Activated CD4-positive, alpha-beta T cell treated with anti-CD3 and anti-CD28 coated beads, Interleukin-2, amount 10 ng/mL, durations not matched to agents 7 days and 5 days (primary cell): ENCODE results near the gene KCND1. TPM values are rescaled to one million over a fixed set of nuclear protein-coding genes. Genes with fewer than 3 reads are reported as not detected.

ENCODE experiments used
- CTCF ChIA-PET: fragments of 350-600 bp; sonication (Branson Sonifier 250); formaldehyde crosslinking; loops from one replicate; lab custom pipeline; 2021; ENCODE audit warnings: antibody characterized with exemption; lab: Charles Lee
- POLR2A ChIA-PET: fragments of 350-600 bp; sonication (Branson Sonifier 250); formaldehyde crosslinking; loops from one replicate; lab custom pipeline; 2021; ENCODE audit warnings: antibody characterized with exemption; lab: Charles Lee
- DNase-seq: peaks from one replicate; pipeline ENCODE4 v3.0.0-alpha.2; 2020
- H3K27ac Mint-ChIP-seq: one replicate; pipeline ENCODE4 v1.8.0; 2021; ENCODE audit warnings: mild to moderate bottlenecking, moderate library complexity, mixed read lengths
- H3K27me3 Mint-ChIP-seq: one replicate; pipeline ENCODE4 v1.8.0; 2021; ENCODE audit warnings: mixed read lengths
- H3K36me3 Mint-ChIP-seq: one replicate; pipeline ENCODE4 v1.8.0; 2021; ENCODE audit warnings: low read depth, mixed read lengths
- H3K4me1 Mint-ChIP-seq: one replicate; pipeline ENCODE4 v1.8.0; 2021; ENCODE audit warnings: mixed read lengths
- H3K4me3 Mint-ChIP-seq: one replicate; pipeline ENCODE4 v1.8.0; 2021; ENCODE audit warnings: mild to moderate bottlenecking, moderate library complexity, mixed read lengths
- H3K9me3 Mint-ChIP-seq: one replicate; pipeline ENCODE4 v1.8.0; 2021; ENCODE audit warnings: mixed read lengths
- total RNA-seq, 2 experiments: library from RNA; stranded (reverse); gene quantifications; one replicate each; pipeline ENCODE4 v1.2.3, GENCODE V29; 2021

KCND1 gene
- total RNA-seq, 2 experiments from 2014 or later, result 2.9 to 3.6 TPM

DNA sequence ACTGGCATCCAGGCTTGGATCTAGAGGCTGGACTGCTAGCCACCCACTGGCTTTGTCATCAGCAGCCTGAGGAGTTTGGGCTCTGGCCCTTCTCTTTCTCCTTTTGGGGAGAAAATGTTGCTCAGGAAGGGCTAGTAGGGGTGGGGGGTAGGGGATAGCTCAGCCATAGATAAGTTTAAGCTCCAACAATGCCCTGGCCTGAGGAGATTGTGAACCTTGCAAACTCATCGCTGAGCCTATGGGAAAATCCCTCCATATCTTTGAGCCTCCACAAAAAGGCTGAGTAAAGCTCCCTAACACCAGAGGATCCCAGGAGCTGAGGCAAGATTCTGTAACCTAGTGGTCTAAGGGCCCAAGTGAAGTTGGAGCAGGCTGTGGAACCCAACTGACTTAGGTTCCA is 23.1 kb downstream of the KCND1 start:
- DNase-seq, result no peak
- CTCF ChIA-PET, result interaction anchor here (0.9 to 1.2 kb wide), 3 partner anchors 10 to 57 kb away, joined by 3 to 4 read pairs (median 3); partner anchors contain the start of genes PQBP1 and TIMM17B
- Mint-ChIP-seq H3K27me3 (no peaks in the 10 kb centered on the region), H3K4me1 (peaks cover 50% of the 10 kb centered on the region), H3K27ac (no peak overlapping the region), H3K36me3 (peaks cover 13% of the 10 kb centered on the region), H3K9me3 (no peaks in the 10 kb centered on the region), H3K4me3 (no peak overlapping the region)
- POLR2A ChIA-PET, result no interaction called here

DNA sequence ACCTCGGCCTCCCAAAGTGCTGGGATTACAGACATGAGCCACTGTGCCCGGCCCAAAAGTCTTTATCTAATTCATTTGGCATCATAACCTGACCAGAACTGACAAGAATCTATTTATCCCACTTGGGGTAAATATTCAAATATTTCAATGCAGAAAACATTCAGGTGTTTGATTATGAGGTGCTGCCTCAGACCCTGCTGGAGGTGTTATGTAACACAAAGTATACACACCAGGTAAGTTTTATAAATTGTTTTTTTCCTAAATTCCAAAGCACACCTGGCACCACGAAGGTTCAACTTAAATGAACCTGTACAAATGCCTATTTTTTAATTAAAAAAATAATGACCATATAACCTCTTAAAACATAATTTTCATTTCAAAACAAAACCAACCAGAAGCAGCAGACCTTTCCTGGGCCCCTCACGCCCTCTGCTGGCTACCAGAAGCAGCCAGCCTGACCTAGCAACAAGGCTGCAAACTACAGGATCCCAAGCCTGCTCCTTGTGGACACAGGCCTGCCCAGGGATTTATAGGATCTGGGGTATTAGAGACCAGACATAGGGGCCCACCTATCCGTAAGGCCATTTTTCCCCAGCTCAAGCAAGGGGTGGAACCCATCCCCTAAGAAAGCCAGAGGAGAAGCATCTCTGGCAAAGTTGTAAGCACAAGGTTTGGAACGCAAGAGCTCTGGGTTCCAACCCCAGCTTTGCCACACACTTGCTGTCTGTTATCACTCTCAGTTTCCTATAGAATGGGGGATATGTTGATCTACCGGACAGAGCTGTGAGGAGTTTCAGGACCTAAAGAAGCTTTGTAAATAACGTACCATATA is 25.9 kb downstream of the KCND1 start:
- H3K4me3 Mint-ChIP-seq, result no peak overlapping the region
- H3K27me3 Mint-ChIP-seq, result no peaks in the 10 kb centered on the region
- H3K36me3 Mint-ChIP-seq, result peaks cover 29% of the 10 kb centered on the region

DNA sequence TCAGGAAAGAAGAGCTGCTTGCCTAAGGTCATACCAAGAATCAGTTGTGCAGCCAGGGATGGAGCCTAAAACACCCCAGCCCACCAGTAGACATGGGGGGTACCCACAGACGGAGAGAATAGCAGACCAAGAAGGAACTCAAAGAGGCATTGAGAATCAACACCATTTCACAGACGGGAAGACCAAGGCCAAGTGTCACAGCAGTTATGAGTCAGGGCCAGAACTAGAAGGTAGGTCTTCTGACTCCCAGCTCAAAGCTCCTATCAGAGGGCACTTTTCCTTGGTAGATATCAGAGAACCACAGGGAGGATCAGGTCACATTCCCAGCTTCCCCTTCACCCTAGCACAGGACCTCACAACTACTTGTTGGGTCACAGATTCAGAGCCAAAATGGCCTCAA is 28.7 kb downstream of the KCND1 start:
- Mint-ChIP-seq H3K36me3 (peaks cover 38% of the 10 kb centered on the region), H3K27me3 (no peaks in the 10 kb centered on the region), H3K27ac (peak overlapping the region; percentile 85), H3K9me3 (no peaks in the 10 kb centered on the region), H3K4me1 (peaks cover 81% of the 10 kb centered on the region), H3K4me3 (no peak overlapping the region)
- no peak for DNase-seq
- ChIA-PET CTCF (interaction anchor here (0.8 to 2.0 kb wide), 2 partner anchors 13 to 295 kb away, joined by 3 to 4 read pairs; no protein-coding TSS in a partner anchor), POLR2A (interaction anchor here (1.0 kb wide), 1 partner anchor 31 kb away, joined by 3 read pairs; no protein-coding TSS in a partner anchor)

More for the DNA sequence above, 25.9 kb downstream of the KCND1 start:
- Mint-ChIP-seq H3K4me1 (peaks cover 57% of the 10 kb centered on the region), H3K27ac (peak overlapping the region; percentile 73), H3K9me3 (no peaks in the 10 kb centered on the region)
- POLR2A ChIA-PET, result no interaction called here
- DNase-seq, result peak; percentile 58
- CTCF ChIA-PET, result interaction anchor here (0.7 to 1.8 kb wide), 6 partner anchors 9 to 54 kb away, joined by 3 to 8 read pairs (median 4); no protein-coding TSS in a partner anchor

DNA sequence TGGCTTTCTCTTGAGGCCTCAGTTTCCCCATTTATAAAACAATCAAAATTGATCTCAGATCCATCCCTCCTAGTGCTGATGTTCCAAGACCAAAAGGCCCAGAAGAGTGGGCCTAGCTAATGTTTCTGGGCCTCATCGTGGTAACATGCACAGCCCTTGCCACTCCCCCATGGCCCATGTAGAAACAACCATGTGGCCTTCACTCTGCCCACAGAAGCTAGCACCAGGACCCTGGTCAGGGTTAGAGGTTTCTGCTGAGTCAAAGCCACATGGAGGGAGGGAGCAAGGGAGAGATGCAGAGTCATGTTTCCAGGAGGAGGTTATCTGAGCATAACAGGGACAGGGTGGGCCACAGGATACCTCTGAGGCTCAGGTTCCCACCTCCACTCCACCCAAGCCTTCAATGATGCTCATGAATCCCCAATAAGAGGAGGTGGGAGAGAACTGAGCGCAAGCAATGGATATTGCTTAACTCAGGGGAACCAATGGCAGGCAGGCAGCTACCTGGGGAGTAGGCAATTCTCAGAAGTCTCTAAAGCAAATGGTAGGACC is 31.2 kb downstream of the KCND1 start:
- H3K9me3 Mint-ChIP-seq, result no peaks in the 10 kb centered on the region
- H3K27ac Mint-ChIP-seq, result peak overlapping the region; percentile 99
- peaks cover 85% of the 10 kb centered on the region for H3K4me1 Mint-ChIP-seq
- CTCF ChIA-PET, result interaction anchor here (0.6 to 4.2 kb wide), 4 partner anchors 12 to 82 kb away, joined by 3 to 16 read pairs (median 4); partner anchors contain the start of gene PIM2
- POLR2A ChIA-PET, result interaction anchor here (1.0 kb wide), 1 partner anchor 28 kb away, joined by 4 read pairs; no protein-coding TSS in a partner anchor
- H3K36me3 Mint-ChIP-seq, result peaks cover 52% of the 10 kb centered on the region
- no peaks in the 10 kb centered on the region for H3K27me3 Mint-ChIP-seq
- no peak for DNase-seq
- no peak overlapping the region for H3K4me3 Mint-ChIP-seq

DNA sequence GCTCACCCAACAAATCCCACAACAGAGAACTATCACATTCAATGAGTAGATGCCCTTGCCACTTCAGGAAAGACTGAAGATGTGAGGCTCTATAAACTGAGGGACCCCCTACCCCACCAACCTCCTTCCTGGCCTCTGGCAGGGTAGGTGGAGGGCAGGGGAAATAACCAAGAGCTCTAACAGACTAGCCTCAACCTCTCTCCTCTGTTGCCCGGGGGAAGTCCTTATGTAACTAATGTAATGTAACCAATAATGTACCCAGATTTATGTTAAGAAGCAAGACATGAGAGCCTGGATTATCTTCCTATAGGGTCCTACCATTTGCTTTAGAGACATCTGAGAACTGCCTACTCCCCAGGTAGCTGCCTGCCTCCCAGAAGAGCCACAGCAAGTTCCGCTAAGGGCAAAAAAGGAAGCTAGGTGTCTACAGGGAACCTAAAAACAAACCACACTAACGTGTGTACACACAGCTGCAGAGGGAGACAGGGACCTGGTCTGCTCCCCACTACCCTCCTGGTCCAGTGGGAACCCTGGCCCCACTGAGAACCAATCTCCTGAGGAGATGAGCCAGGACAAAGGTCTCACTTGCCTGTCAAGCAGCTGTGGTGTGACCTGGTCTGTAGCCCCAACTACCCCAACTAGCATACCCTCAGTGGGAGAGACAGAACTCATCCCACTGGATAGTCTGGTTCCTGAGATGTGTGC is 32.0 kb downstream of the KCND1 start:
- CTCF ChIA-PET, result interaction anchor here (0.8 to 4.2 kb wide), 5 partner anchors 11 to 33 kb away, joined by 3 to 16 read pairs (median 4); partner anchors contain the start of genes OTUD5 and PIM2
- POLR2A ChIA-PET, result interaction anchor here (0.8 to 1.0 kb wide), 2 partner anchors 11 to 28 kb away, joined by 4 read pairs; no protein-coding TSS in a partner anchor
- H3K27me3 Mint-ChIP-seq, result no peaks in the 10 kb centered on the region
- H3K27ac Mint-ChIP-seq, result peak overlapping the region; percentile 99
- DNase-seq, result peak; percentile 46
- no peaks in the 10 kb centered on the region for H3K9me3 Mint-ChIP-seq
- peaks cover 59% of the 10 kb centered on the region for H3K36me3 Mint-ChIP-seq
- H3K4me1 Mint-ChIP-seq, result peaks cover 90% of the 10 kb centered on the region
- peak overlapping the region; percentile 77 for H3K4me3 Mint-ChIP-seq

DNA sequence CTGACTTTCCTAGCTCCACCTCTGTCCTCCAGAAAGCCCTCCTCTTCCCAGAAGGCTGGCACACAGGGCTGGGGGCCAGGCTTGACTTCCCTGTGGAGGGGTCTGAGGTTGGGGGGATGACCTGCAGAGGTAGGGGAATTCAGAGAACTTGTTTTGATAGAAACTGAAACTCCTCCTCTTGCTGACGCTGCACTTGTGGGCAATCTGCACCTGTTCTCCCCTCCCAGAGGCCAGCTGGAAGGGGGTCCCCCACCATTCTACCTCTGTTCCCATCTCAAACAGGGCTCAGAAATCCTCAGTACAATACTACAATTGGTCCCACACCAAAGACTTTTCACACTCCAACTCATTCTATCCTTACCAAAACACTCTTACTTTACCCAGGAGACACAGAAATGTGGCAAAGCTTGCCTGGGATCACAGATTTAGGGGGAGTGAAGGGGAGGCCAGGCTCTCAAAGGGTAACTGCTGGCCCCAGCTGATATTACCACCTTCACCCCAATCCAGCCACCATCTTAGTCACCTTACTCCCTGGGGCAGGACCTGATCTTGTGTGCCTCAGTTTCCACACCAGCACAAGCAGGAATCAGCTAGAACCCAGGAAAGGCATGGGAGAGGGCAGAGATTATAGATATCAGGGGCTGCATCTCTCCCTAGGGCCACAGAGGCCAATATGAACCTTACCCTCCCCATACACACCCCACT is 32.8 kb downstream of the KCND1 start:
- Mint-ChIP-seq H3K27me3 (no peaks in the 10 kb centered on the region), H3K27ac (peak overlapping the region; percentile 99), H3K36me3 (peaks cover 65% of the 10 kb centered on the region), H3K9me3 (no peaks in the 10 kb centered on the region), H3K4me1 (peaks cover 91% of the 10 kb centered on the region), H3K4me3 (peak overlapping the region; percentile 77)
- CTCF ChIA-PET, result interaction anchor here (0.6 to 4.2 kb wide), 6 partner anchors 10 to 32 kb away, joined by 3 to 16 read pairs (median 4); partner anchors contain the start of genes OTUD5 and PIM2
- DNase-seq, result peak; percentile 82
- POLR2A ChIA-PET, result interaction anchor here (0.6 kb wide), 1 partner anchor 27 kb away, joined by 3 read pairs; the partner anchor contains the start of gene SLC35A2

DNA sequence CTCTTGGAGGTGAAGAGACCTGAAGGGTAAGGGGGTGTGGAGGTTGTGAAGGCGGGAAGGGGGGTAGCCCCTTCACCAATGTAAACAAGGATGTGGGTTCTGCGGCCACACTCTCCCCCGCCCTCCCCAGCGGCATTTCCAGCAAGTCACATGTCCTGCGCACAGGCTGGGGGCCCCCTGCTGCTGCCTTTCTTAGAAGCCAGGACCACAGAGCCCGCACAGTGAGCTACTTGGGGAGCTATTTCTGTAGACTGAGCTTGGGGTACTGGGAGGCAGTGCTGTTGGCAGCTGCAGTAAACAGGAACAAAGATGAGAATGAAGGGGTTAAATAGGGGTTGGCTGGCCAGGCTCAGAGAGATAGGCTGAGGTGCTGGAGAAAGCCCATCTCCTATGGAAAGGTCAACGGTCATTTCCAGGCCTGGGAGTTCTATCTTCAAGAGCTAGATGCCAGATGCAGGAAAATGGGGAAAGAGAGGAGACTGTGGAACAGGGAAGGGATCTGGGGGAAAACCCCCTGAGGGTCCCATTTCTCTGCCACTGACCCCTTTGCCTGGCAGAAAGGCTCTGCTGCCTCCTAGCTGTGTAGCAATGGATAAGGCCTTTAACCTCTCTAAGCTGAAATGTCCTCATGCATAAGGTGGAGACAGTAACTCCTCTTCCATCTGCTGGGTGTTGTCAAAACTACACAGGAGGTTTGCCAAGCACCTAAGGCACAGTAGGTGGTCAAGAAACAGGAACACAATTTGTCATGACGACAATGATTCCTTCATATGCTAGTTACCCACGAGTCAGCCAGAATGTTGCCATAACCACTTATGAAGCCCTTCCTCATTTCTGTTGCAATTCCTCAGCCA is 34.4 kb downstream of the KCND1 start:
- POLR2A ChIA-PET, result interaction anchor here (0.6 to 1.4 kb wide), 3 partner anchors 17 to 26 kb away, joined by 3 to 6 read pairs (median 3); partner anchors contain the start of gene SLC35A2
- CTCF ChIA-PET, result interaction anchor here (0.6 to 4.2 kb wide), 9 partner anchors 9 to 254 kb away, joined by 3 to 16 read pairs (median 4); partner anchors contain the start of gene PIM2

DNA sequence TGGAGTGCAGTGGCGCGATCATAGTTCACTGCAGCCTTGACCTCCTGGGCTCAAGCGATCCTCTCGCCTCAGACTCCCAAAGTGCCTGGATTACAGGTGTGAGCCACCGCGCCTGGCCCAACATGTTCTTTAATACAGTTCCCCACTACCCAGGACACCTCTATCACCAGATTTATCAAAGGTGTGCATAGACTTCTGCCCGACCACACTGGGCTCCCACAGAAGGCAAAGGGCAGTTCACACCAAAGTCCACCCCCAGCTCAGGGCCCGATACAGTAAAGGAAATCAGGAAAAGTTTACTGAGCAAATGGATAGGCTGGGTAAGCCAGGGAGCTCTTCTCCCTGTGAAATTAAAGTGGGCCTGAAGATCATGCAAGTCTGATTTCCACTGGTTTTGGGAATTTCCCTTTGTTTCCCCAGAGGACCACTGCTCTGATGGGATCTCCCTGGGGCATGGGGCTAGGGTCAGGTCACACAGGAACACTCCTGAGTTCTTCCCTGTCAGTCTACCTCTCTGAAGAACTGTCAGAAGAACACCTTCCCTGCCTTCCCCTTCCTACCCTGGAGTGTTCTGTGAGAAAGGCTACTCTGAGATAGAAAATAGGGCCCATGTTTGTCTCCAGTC is 35.1 kb downstream of the KCND1 start:
- POLR2A ChIA-PET, result interaction anchor here (1.4 kb wide), 1 partner anchor 25 kb away, joined by 6 read pairs; the partner anchor contains the start of gene SLC35A2
- H3K4me1 Mint-ChIP-seq, result peaks cover 74% of the 10 kb centered on the region

More for the DNA sequence above, 34.4 kb downstream of the KCND1 start:
- H3K36me3 Mint-ChIP-seq, result peaks cover 62% of the 10 kb centered on the region
- peak overlapping the region; percentile 99 for H3K27ac Mint-ChIP-seq
- H3K4me1 Mint-ChIP-seq, result peaks cover 81% of the 10 kb centered on the region
- peak; percentile 92 for DNase-seq
- H3K9me3 Mint-ChIP-seq, result no peaks in the 10 kb centered on the region
- H3K27me3 Mint-ChIP-seq, result no peaks in the 10 kb centered on the region
- peak overlapping the region; percentile 77 for H3K4me3 Mint-ChIP-seq

DNA sequence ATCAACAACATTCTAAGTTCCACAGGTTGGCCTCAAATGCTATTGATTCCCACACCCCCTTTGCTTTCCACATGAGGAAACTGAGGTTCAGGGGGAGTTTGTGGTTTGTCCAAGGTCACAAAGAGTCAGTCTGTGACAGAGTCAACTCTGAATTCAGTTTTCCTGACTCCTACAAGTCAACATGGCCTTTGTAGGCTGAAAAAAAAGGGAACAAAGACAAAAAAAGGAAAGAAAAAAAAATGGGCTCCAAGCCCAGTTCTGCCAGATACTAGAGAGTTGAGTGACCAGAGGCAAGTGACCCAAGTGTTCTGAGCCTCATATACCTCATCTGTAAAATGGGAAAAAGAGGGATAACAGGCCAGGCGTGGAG is 36.4 kb downstream of the KCND1 start:
- Mint-ChIP-seq H3K27ac (peak overlapping the region; percentile 82), H3K9me3 (no peaks in the 10 kb centered on the region), H3K4me3 (no peak overlapping the region), H3K27me3 (no peaks in the 10 kb centered on the region), H3K4me1 (peaks cover 66% of the 10 kb centered on the region), H3K36me3 (peaks cover 52% of the 10 kb centered on the region)
- CTCF ChIA-PET, result no interaction called here
- POLR2A ChIA-PET, result no interaction called here
- no peak for DNase-seq

More for the DNA sequence above, 35.1 kb downstream of the KCND1 start:
- DNase-seq, result no peak
- H3K36me3 Mint-ChIP-seq, result peaks cover 54% of the 10 kb centered on the region
- CTCF ChIA-PET, result interaction anchor here (0.9 to 4.2 kb wide), 5 partner anchors 9 to 211 kb away, joined by 3 to 16 read pairs (median 5); partner anchors contain the start of gene PIM2
- H3K9me3 Mint-ChIP-seq, result no peaks in the 10 kb centered on the region
- H3K27ac Mint-ChIP-seq, result peak overlapping the region; percentile 99
- no peaks in the 10 kb centered on the region for H3K27me3 Mint-ChIP-seq
- peak overlapping the region; percentile 77 for H3K4me3 Mint-ChIP-seq

DNA sequence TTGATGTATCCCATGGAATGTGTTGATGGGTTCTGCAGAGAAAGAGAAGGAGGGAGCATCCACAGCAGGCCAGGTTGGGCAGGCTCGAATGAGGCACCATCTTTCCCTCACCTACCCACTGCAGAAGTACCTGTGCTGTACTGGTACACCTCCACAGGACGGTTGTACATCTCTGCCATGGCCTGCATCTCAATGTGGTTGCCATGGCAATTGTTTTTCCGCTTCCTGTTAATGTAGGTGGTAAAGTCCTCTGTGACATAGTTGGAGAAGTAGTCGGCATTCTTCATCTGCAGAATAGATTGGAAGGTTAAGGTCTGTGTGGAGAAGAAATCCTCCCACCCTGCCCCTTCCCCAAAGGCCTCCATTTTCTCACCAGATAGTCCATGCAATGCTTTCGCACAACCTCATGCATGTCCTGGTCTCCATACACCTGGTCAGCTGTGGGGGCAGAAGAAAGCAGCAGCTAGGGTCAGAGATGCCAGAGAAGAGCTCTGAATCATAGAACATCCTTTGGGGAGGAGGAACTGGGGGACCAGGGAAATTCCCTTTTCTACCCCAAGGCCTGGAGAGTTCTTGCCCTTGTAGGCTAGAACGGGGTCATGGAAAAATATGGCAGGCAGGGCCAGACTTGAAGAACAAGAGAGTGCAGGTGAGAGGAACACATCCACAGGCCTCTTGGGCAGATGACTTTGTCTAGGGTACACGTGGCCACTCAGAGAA is 36.9 kb downstream of the KCND1 start:
- no peak overlapping the region for H3K4me3 Mint-ChIP-seq
- peak overlapping the region; percentile 82 for H3K27ac Mint-ChIP-seq
- POLR2A ChIA-PET, result no interaction called here
- H3K27me3 Mint-ChIP-seq, result no peaks in the 10 kb centered on the region
- peaks cover 50% of the 10 kb centered on the region for H3K36me3 Mint-ChIP-seq
- CTCF ChIA-PET, result interaction anchor here (0.7 kb wide), 1 partner anchor 468 kb away, joined by 3 read pairs; no protein-coding TSS in a partner anchor
- peaks cover 62% of the 10 kb centered on the region for H3K4me1 Mint-ChIP-seq
- no peaks in the 10 kb centered on the region for H3K9me3 Mint-ChIP-seq
- peak; percentile 58 for DNase-seq
